Natural killer cell treated with Interleukin-12 subunit alpha and Interleukin-12 subunit beta and Interleukin-15 and Interleukin-18, amount 100 ng/mL, for 72 hours (primary cell): ENCODE results near the gene LYRM1. TPM values are rescaled to one million over a fixed set of nuclear protein-coding genes. Genes with fewer than 3 reads are reported as not detected.

Source experiments
- ATAC-seq, 2 donors: fragments of 150-1000 bp; cut with Tn5 transposase in 1 of 2; sonication (Bioruptor Pico), chemical (Tn5 transposase) in 1 of 2; 2 replicates each; pipeline ENCODE4 v1.10.0; 2021
- DNase-seq: peaks from one replicate; pipeline ENCODE4 v3.0.0; 2022; ENCODE audit warnings: low spot score
- H3K27ac Mint-ChIP-seq, 2 donors: 1 replicate in 1 of 2; 2 replicates in 1 of 2; pipeline ENCODE4 v1.8.0; 2022; ENCODE audit warnings: mixed read lengths in 2 of 2, mild to moderate bottlenecking in 1 of 2, moderate library complexity in 1 of 2
- H3K27me3 Mint-ChIP-seq, 2 donors: 1 replicate in 1 of 2; 2 replicates in 1 of 2; pipeline ENCODE4 v1.8.0; 2022; ENCODE audit warnings: mixed read lengths in 2 of 2
- H3K36me3 Mint-ChIP-seq: one replicate; pipeline ENCODE4 v1.8.0; 2022; ENCODE audit warnings: mixed read lengths
- H3K4me1 Mint-ChIP-seq, 2 donors: 1 replicate in 1 of 2; 2 replicates in 1 of 2; pipeline ENCODE4 v1.8.0; 2022; ENCODE audit warnings: low read depth in 2 of 2, mixed read lengths in 2 of 2, mild to moderate bottlenecking in 1 of 2
- H3K4me3 Mint-ChIP-seq: one replicate; pipeline ENCODE4 v1.8.0; 2022; ENCODE audit warnings: mixed read lengths
- H3K9me3 Mint-ChIP-seq: 2 replicates; pipeline ENCODE4 v1.8.0; 2022; ENCODE audit warnings: mixed read lengths
- total RNA-seq, 2 donors: library from RNA; stranded (reverse); gene quantifications; one replicate each; pipeline ENCODE4 v1.2.3, GENCODE V29; 2022

The LYRM1 gene
- total RNA-seq, 2 donors from 2014 or later: 39.0 to 52.2 TPM

GRCh38 chr16:20899477-20900298 is 883 bp upstream of the LYRM1 start:
- no peak for ATAC-seq

GRCh38 chr16:20901068-20901435 is 481 bp downstream of the LYRM1 start:
- ATAC-seq (no peak), DNase-seq (no peak)
- H3K27ac Mint-ChIP-seq: peak overlapping the region; percentile 98
- peak overlapping the region; percentile 95 for H3K4me3 Mint-ChIP-seq
- H3K9me3 Mint-ChIP-seq: no peaks in the 10 kb centered on the region
- H3K4me1 Mint-ChIP-seq: peaks cover 72 to 79% of the 10 kb centered on the region in 2 donors
- H3K27me3 Mint-ChIP-seq: no peaks in the 10 kb centered on the region
- H3K36me3 Mint-ChIP-seq: peaks cover 51% of the 10 kb centered on the region

More at GRCh38 chr16:20899477-20900298, 883 bp upstream of the LYRM1 start:
- Mint-ChIP-seq H3K4me1 (peaks cover 66 to 69% of the 10 kb centered on the region in 2 donors), H3K9me3 (no peaks in the 10 kb centered on the region), H3K27ac (peak overlapping the region; percentile 98), H3K4me3 (peak overlapping the region; percentile 95), H3K27me3 (no peaks in the 10 kb centered on the region), H3K36me3 (peaks cover 51% of the 10 kb centered on the region)
- DNase-seq: no peak

- Mint-ChIP-seq H3K4me3 (peak overlapping the region; percentile 95), H3K27ac (peak overlapping the region; percentile 98), H3K36me3 (peaks cover 54% of the 10 kb centered on the region), H3K9me3 (no peaks in the 10 kb centered on the region), H3K4me1 (peaks cover 76 to 84% of the 10 kb centered on the region in 2 donors), H3K27me3 (no peaks in the 10 kb centered on the region)
- peak in 1 of 2 donors; percentile 8 for ATAC-seq
- peak; percentile 62 for DNase-seq
Observed at GRCh38 chr16:20901436-20902112, 1.0 kb downstream of the LYRM1 start.

- Mint-ChIP-seq H3K27ac (peak overlapping the region; percentile 98), H3K27me3 (no peaks in the 10 kb centered on the region), H3K4me3 (peak overlapping the region; percentile 95), H3K36me3 (peaks cover 53% of the 10 kb centered on the region), H3K9me3 (no peaks in the 10 kb centered on the region), H3K4me1 (peaks cover 69 to 82% of the 10 kb centered on the region in 2 donors)
- DNase-seq (no peak), ATAC-seq (no peak)
Observed at GRCh38 chr16:20902426-20902825, 1.9 kb downstream of the LYRM1 start.

GRCh38 chr16:20903116-20903898 is 2.7 kb downstream of the LYRM1 start:
- no peaks in the 10 kb centered on the region for H3K27me3 Mint-ChIP-seq
- H3K9me3 Mint-ChIP-seq: no peaks in the 10 kb centered on the region
- peak overlapping the region; percentile 98 for H3K27ac Mint-ChIP-seq
- H3K36me3 Mint-ChIP-seq: peaks cover 50% of the 10 kb centered on the region
- DNase-seq: no peak
- H3K4me3 Mint-ChIP-seq: peak overlapping the region; percentile 95
- H3K4me1 Mint-ChIP-seq: peaks cover 67 to 81% of the 10 kb centered on the region in 2 donors
- no peak for ATAC-seq

- Mint-ChIP-seq H3K27me3 (no peaks in the 10 kb centered on the region), H3K4me3 (peak overlapping the region; percentile 95), H3K27ac (peak overlapping the region; percentile 98), H3K9me3 (no peaks in the 10 kb centered on the region), H3K4me1 (peaks cover 64 to 81% of the 10 kb centered on the region in 2 donors), H3K36me3 (peaks cover 47% of the 10 kb centered on the region)
- no peak for ATAC-seq
- DNase-seq: no peak
Observed at GRCh38 chr16:20903899-20904506, 3.4 kb downstream of the LYRM1 start.

- Mint-ChIP-seq H3K27me3 (no peaks in the 10 kb centered on the region), H3K4me3 (peak overlapping the region; percentile 95), H3K4me1 (peaks cover 63 to 80% of the 10 kb centered on the region in 2 donors), H3K36me3 (peaks cover 44% of the 10 kb centered on the region), H3K27ac (peak overlapping the region; percentile 98), H3K9me3 (no peaks in the 10 kb centered on the region)
- peak in 1 of 2 donors; percentile 6 for ATAC-seq
- DNase-seq: no peak
Observed at GRCh38 chr16:20904507-20905081, 4.0 kb downstream of the LYRM1 start.

GRCh38 chr16:20905576-20905975 is 5.0 kb downstream of the LYRM1 start:
- peaks cover 39% of the 10 kb centered on the region for H3K36me3 Mint-ChIP-seq
- H3K27me3 Mint-ChIP-seq: no peaks in the 10 kb centered on the region
- peak overlapping the region; percentile 95 for H3K4me3 Mint-ChIP-seq
- H3K27ac Mint-ChIP-seq: peak overlapping the region; percentile 98
- no peak for DNase-seq
- no peaks in the 10 kb centered on the region for H3K9me3 Mint-ChIP-seq
- peaks cover 72 to 90% of the 10 kb centered on the region in 2 donors for H3K4me1 Mint-ChIP-seq
- ATAC-seq: no peak

GRCh38 chr16:20906341-20907255 is 6.0 kb downstream of the LYRM1 start:
- peaks cover 73 to 93% of the 10 kb centered on the region in 2 donors for H3K4me1 Mint-ChIP-seq
- no peak for ATAC-seq

GRCh38 chr16:20910781-20911321 is 10.3 kb downstream of the LYRM1 start:
- Mint-ChIP-seq H3K9me3 (no peaks in the 10 kb centered on the region), H3K27ac (peak overlapping the region; percentile 91 to 98), H3K4me1 (peaks cover 43 to 54% of the 10 kb centered on the region in 2 donors), H3K27me3 (no peaks in the 10 kb centered on the region), H3K4me3 (peak overlapping the region; percentile 77), H3K36me3 (peaks cover 10% of the 10 kb centered on the region)
- DNase-seq (no peak), ATAC-seq (peak; percentile 93)

More at GRCh38 chr16:20906341-20907255, 6.0 kb downstream of the LYRM1 start:
- peaks cover 30% of the 10 kb centered on the region for H3K36me3 Mint-ChIP-seq
- no peaks in the 10 kb centered on the region for H3K9me3 Mint-ChIP-seq
- no peaks in the 10 kb centered on the region for H3K27me3 Mint-ChIP-seq
- peak overlapping the region; percentile 98 for H3K27ac Mint-ChIP-seq
- DNase-seq: no peak
- H3K4me3 Mint-ChIP-seq: no peak overlapping the region

GRCh38 chr16:20911361-20911760 is 10.8 kb downstream of the LYRM1 start:
- ATAC-seq (peak; percentile 56 to 57), DNase-seq (no peak)
- Mint-ChIP-seq H3K27me3 (no peaks in the 10 kb centered on the region), H3K9me3 (no peaks in the 10 kb centered on the region), H3K4me1 (peaks cover 41 to 52% of the 10 kb centered on the region in 2 donors), H3K4me3 (peak overlapping the region; percentile 77), H3K36me3 (peaks cover 9% of the 10 kb centered on the region), H3K27ac (peak overlapping the region; percentile 91 to 98)

GRCh38 chr16:20916289-20916688 is 15.7 kb downstream of the LYRM1 start:
- Mint-ChIP-seq H3K27ac (peak overlapping the region; percentile 42 to 67), H3K36me3 (peaks cover 18% of the 10 kb centered on the region), H3K27me3 (no peaks in the 10 kb centered on the region), H3K4me1 (peaks cover 26 to 31% of the 10 kb centered on the region in 2 donors), H3K9me3 (no peaks in the 10 kb centered on the region), H3K4me3 (no peak overlapping the region)
- DNase-seq (no peak), ATAC-seq (no peak)
